ENCODE measurements around the gene ATG5.

GRCh38 chr6:106183430-106183829 lies 142.1 kb downstream of the ATG5 start:
- TF ChIP-seq CTCF (conservative IDR thresholded peaks at IDR 0.05; ENCODE audit: low read length) (no peak), EZH2phosphoT487 (IDR thresholded peaks at IDR 0.05; ENCODE audit: borderline replicate concordance) (no peak)

All from Loucy (cell line).